SKM-1 (cell line): ENCODE measurements around the gene RIC3.

ENCODE experiments used
- DNase-seq: peaks from one replicate; lab custom pipeline; 2025; ENCODE audit not compliant: unreplicated experiment; lab: John Stamatoyannopoulos, UW

RIC3 gene, protein sequence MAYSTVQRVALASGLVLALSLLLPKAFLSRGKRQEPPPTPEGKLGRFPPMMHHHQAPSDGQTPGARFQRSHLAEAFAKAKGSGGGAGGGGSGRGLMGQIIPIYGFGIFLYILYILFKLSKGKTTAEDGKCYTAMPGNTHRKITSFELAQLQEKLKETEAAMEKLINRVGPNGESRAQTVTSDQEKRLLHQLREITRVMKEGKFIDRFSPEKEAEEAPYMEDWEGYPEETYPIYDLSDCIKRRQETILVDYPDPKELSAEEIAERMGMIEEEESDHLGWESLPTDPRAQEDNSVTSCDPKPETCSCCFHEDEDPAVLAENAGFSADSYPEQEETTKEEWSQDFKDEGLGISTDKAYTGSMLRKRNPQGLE

DNA sequence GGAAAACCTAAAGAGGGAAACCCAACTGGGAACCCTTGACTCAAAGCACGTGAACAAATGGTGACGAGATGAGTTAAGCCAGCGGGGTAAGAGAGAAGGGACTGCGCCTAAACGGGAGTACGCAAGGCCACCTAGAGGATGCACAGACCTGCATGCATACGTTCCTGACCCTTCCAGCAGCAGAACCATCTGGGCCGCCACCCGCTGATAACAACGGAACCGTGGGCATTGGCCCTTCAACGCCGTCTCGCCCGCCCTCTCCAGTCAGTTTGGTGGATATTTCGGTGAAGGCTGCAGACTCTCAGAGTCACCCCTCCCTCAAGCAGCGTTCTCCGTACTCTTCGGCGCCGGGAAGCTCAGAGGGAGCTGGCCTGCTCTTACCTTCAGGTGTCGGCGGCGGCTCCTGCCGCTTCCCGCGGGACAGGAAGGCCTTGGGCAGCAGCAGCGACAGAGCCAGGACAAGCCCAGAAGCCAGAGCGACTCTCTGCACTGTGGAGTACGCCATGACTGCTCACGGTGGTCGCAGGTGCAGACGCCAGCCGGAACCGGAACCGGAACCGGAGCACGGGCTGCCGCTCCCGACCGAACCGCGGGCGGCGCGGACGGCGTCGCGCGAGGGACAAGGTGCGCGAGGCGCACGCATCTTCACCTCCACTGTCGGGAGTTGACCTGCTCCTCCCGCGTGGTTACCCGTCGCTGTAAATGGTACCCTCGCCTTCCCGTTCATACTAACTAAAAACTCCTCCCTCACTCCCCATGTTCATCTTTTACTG lies at the start of gene RIC3:
RIC3 (minus strand) TSS at position 541 of the 773 bp plus-strand sequence; CDS start at position 505, 36 bp downstream.
- DNase-seq = no peak

DNA sequence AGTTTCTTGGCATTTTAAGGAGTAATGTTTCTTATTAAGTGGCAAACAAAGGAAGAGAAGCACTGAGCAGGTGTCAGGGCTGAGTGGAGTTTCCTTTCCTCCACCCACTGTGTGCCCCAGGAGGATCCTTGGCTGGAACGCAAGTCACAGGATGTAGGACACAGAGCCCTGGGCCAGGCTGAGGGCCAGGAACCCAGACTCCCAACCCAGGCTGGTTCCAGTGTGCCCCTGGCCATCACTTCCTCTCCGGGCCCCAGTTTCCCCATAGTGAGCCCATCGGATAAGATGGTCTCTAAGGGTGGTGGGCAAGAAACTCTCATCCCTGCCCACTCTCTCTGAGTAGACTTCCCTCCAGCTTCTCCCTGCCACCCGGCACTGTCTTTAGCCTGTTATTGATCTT lies 49.6 kb upstream of the RIC3 start:
- no peak for DNase-seq

DNA sequence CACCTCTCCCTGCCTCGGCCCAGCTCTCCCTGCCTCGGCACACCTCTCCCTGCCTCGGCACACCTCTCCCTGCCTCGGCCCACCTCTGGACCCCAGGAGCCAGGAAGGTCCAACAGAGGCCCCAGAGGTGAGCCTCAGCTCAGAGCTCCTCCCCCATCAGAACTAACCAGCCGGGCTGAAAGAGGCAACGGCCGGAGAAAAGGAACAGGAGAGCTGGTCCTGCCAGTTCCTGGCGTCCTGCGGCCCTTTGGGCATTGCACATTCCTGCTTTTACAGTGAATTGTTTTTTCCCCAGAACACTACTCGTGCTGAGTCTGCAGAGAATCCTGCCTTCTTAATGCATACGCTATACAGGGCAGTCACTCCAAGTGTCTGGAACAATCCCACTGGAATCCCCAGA lies 49.1 kb upstream of the RIC3 start:
- no peak for DNase-seq

DNA sequence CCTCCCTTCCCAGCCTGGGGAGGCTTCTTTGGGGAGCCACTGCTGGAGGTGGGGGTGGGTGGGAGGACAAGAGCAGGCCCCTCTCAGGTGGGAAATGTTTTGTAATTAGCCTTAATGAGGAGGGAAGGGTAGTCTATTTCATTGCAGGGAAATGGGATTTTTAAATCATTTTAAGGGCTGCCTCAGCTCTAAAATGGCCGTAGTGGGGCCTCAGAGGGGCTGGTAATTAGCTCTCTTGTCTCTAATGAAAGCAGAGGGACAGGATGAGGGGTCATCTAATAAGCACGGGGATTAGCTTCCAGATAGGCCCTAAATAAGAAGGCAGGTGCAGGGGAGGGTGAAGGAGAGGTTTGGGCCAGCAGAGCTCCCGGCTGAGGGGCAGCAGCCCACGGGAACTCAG lies 48.3 kb upstream of the RIC3 start:
- no peak for DNase-seq

DNA sequence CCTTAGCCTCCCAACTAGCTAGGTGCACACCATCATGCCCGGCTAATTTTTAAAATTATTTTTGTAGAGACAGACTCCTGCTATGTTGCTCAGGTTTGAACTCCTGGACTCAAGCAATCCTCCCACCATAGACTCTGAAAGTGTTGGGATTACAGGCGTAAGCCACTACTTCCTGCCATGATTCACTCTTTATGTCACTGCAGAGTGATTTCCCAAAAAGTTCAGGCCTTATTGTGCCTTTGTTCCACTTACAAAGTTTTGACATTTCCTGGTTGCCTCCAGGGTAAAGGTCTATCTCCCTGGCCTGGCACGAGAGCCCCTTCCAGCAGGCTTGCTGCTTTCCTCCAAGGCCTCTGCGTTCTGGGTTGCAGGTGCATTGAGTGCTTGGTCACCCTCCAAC lies 44.6 kb upstream of the RIC3 start:
- no peak for DNase-seq

DNA sequence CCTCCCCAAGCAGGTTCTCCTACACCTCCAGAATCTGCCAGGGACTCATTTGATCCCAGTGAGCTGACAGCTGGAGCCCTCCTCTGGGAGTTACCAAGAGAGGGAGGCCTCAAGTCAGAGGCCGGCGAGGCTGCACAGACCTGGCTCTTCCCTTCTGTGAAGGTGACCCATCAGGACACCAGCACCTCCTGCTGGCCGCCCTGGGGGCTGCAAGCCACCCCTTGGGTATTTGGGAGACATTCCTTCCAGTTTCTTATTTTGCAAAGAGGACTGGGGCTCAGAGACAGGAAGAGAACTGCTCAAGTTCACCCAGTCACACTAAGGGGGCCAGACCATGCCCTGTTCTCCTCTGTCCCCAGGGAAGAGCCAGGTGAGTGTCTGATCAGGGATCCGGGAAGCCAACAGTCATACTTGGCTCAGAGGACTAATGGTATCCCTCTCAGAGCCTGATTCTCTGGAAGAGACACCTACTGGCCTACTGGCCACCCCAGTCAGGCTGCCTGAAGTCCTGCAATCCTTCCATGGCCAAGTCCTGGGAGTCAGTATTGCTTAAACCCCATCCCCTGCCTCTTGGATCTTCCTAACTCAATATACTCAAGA lies 40.5 kb upstream of the RIC3 start:
- no peak for DNase-seq

DNA sequence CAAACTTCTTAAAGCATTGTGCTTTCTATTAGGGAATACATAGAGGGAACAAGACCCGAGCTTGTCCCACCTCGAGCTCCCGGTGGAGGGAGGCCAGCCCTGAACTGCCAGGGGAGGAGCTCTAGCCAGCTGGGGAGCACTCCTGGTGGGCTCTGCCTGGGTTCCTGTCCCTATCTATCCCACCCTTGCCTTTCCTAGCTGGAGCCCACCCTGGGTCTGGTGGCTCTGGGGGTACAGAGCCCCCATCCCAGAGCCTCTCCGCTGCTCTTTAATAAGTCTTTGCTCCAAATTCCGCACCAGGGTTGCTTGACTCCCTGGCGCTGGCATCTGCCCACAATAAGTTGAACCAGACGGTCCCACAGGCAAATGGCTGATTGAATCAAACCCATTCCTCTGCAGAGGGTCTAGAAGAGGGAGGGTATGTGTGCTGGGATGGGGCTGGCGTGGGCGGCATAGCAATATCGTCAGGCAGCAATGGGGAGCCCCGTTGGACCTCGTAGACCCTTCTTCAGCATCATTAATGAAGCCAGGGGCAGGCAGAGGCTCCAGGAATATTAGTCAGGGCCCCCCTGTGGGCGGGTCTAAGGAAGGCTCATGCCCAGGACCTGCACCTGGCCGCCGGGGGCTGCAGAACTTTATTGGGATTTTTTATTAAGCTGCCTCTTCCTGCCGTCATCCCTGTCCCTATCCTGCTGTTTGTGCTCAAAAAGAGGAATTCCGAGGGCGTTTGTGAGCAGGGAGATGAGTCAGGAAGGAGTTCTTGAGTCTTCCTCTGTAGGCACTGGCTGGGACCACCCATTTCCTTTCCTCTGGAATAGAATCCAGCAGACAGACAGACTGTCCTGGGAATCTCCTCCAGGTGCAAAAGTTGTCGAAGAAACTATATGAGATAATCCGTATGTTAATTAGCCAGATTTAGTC lies 38.5 kb upstream of the RIC3 start:
- no peak for DNase-seq

DNA sequence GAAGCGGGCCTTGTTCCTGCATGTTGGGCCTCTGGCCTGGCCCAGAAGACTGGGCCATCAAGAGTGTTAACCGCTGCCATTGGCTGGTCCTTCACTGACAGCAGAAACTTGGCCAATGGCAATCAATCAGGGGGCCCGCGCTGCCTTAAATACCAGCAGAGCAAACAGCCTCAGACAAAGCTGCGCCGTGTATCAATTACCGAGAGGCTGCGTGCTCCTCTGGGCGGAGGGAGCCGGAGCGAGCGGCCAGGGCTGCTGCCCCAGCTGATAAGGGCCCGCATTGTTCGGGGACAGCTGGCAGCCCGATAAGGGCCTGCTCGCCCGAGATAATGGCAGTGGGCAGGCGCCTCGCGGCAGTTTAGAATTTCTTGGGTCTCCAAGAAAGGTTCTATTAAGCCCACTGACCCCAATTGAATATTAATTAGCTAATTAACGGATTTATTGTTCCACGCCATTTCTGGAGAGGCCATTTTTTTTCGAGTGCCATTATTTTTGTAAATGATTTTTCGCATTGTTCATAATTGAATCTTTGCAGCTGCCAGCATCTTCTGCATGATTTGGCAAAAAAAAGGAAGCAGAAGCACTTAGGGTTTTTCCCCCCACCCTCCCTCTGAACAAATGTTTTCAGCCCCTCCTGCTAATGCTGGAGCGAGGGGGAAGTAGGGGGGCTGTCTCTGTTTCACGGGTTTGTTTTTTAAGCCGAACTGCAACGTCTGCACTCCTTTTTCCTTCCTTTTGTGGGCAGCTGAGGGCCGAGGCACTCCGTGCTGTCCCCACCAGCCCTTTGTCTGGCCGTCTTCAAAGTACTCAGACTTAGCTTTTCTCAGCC lies 37.6 kb upstream of the RIC3 start:
- no peak for DNase-seq

DNA sequence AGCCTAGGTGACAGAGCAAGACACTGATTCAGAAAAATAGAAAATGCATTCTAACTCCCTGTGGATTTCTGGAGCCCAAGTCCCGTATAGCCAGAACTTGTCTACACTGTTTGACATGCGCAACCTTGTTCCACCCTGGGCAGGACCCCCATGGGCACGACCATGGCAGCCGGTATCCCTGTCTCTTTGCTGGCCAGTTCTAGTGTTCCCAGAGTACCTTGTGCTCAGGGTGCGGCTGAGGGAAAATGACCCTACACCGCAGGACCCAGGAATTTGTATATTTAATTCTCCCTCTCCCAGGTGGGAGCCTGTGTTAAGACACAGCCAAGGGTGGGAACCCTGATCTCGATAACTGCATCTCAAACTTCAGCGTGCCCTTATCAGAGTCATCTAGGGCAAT lies 36.7 kb upstream of the RIC3 start:
- DNase-seq = no peak

DNA sequence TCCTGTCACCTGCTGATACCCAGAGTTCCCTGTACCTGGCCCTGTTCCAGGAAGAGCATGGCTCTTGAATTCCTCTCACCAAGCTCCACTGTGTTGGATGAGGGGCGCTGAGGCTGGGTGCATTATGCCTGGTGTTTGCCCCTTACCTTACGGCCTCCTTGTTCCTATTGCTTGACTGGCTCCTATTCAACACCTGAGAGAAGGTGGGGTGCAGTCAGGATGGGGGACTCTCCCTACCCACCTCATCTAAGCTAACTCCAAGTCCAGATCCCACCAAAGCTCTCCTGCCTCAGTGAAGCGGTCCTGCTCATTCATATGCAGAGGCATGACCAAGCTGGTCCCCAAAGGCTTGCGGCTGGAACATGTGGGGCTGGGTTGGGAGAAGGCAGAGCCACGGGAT lies 35.8 kb upstream of the RIC3 start:
- DNase-seq = no peak

DNA sequence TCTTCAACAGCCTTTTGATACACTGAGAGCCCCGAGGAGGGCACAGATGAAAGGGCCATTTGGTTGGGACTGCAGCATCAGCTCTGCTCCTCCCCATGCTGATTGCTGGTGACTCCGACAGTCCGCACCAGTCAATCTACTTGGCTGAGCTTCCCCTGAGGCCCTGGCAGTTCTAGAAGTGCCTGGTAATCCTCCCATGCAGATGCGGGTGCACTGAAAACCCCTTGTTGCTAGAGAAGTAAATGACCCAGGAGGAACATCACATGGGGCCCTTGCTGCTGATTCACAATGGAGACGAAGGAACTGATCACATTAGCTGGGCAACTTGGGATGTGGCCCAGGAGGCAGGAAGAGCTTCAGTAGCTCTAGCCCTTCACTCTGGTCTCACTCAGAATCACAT lies 35.2 kb upstream of the RIC3 start:
- DNase-seq = no peak

DNA sequence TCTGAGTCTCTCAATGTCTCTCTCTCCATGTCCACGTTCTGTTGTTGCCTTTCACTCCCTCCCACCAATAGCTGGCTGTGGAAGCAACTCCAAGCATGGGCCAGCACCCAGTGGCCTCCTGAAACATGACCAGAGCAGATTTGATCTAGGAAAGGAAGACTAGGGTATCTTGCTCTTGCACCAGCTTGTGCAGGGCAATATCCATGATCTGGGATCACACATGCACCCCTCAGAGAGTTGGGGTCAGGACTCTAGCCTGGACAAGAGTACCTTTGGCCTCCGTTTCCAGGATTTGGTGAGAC lies 34.5 kb upstream of the RIC3 start:
- no peak for DNase-seq

DNA sequence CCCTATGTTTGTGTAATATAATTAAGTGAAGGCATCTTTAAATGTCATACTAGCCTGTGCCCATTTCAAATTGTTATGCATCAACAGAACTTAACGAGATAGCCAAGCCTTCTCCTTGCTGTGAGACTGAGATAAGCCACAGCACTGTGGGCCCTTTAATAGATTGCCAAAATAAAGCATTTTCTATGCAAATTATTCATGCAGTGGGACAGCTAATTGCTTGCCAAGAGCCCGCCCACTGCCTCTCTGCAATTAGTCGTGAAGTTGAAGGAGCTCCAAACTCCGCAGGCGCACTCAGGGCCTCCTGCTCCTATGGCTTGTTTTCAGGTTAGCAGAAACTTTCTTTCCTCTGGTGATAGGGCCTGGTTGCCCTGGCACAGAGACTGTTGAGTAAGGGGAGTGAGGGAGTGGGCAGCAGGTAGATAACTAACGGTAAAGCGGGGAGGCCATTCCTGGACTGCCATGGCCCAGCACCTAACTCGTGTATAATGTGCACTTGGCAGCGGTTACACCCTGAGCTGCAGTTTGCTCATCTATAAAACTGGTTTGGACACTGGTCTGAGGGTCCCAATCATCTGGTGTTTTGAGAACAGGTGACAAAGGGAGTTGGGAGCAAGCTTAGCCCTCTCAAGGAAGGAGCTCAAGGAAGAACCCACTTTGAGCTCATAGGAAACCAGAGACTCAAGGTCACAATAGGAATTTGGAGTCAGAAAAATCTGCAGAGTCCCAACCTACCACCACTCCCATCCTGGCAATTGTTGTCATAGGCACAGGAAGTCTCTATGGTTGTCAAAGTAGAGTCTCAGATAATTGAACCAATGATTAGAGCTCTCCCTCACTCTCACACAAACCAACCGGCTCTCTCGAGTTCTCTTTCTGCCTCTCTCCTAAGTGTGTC lies 33.9 kb upstream of the RIC3 start:
- DNase-seq = no peak

DNA sequence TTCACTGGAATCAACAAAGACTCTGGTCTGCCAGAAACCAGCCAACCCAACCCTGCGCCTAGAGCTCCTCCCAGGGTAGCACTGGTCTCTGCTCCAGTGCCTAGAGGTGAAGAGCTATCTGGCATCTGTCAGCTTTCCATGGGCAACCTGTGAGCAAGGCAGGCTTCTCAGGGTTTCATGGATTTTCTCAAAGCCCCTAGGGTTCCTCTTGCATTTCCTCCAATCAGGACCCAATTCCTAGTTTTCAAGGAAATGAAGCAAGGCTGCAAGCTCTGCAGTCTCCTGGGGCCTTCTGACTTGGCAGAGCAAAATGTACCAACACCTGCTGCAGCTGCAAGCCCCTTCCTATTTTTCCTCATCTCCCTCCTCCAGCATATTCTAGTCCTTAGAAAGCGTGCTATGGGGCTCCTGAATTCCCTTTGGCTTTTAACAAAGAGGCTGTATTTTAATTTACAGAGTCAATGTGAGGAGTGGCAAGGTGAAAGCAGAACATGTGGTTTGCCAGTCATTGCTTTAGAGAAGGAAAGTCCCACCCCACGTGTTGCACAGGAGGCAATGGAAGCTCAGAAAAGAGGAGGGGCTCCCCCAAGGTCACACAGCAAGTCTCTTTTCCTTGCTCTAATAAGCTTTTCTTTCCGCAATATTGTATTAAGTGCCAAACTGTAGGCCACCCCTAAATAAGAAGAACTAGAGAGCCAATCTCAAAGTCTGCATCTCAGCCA lies 33.0 kb upstream of the RIC3 start:
- no peak for DNase-seq

DNA sequence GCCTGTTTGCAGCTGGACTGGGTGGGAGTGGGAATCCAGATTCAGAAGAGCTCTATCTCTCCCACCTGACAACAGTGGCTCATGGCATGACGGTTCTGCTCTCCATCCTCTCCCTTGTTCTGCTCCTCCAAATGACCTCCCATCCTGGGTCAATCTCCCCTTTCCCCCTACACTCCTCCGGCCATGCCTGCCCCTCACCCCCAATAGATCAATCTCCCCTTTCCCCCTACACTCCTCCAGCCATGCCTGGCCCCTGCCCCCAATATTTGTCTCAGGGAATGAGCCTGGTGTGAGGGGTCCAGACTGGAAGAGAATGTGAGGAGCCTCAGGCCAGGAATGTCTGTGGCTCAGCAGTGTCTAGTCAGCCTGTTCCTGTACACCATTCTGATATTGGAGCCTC lies 30.9 kb upstream of the RIC3 start:
- DNase-seq = no peak

DNA sequence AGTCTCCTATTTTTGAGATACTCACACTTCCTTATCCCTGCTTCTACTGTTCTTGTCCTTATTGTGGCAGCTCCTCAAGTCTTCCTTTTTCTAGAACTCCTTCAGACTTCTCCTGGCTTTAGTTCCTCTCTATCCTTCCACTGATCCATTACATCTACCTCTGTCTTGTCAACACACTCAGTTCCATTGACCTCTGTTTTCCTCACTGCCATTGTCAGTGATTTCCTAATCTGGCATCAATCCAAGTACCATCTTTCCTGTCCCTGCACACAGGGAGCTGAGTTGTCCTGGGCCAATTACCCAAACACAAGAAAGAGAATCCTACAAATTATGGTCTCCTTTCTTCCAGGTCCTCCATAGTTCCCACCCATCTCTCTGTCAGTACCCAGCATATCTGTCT lies 27.9 kb upstream of the RIC3 start:
- DNase-seq = no peak

DNA sequence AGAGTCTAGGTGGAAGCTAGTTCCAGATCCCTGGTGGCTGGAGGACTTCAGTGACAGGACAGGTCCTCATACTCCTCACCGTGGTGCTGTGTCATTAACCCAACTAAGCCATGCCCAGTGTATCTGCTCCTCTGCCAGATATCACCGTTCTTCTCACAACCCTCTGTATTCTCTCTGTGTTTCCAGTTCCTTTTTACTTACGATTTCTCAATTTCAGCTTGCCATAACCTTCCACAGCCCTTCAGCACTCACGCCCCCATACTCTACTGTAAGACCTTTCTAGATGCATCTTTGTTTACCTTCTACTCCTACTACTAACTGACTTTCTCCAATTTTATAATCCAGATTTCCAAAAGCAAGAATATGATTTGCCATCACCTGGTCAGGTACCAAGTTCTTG lies 26.1 kb upstream of the RIC3 start:
- DNase-seq = no peak

DNA sequence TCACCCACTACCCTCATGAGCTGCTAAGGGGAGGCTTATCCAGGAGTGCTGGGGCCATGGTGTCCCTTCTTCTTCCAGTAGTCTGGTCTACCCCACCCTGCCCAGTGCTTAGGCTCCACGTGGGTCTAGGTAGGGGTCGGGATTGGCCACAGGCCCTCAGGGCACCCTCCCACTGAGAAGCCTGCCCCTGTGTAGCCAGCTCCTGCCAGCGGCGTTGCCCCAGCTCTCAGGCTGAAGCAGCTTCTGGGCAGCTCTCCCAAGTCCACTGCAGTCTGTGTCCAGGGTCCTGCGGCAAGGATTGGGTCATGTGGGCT lies 24.0 kb upstream of the RIC3 start:
- no peak for DNase-seq
